RCC 7860 (cell line): ENCODE data around the gene PAQR7.
A peak's percentile ranks its signal among the peaks of the same experiment; 100 is the strongest.

Source experiments
- DNase-seq: peaks from one replicate; pipeline ENCODE4 v3.0.0-alpha.2; 2015; ENCODE audit warnings: low spot score
- FAIRE-seq: peaks from 2 replicates; lab custom pipeline; 2012; peaks lifted over from hg19 to GRCh38; lab: Jason Lieb, UNC

PAQR7 gene

GRCh38 chr1:25875856-25876692 is 566 bp upstream of the PAQR7 start:
- DNase-seq (no peak), FAIRE-seq (no peak)

- FAIRE-seq (no peak), DNase-seq (no peak)
Observed at GRCh38 chr1:25874635-25875153, 814 bp downstream of the PAQR7 start.

- FAIRE-seq: no peak
- no peak for DNase-seq
Observed at GRCh38 chr1:25874209-25874608, 1.3 kb downstream of the PAQR7 start.

GRCh38 chr1:25873120-25873519 is 2.4 kb downstream of the PAQR7 start:
- no peak for DNase-seq
- FAIRE-seq: no peak

- FAIRE-seq (no peak), DNase-seq (no peak)
Observed at GRCh38 chr1:25872713-25873112, 2.8 kb downstream of the PAQR7 start.

GRCh38 chr1:25871704-25872494 is 3.6 kb downstream of the PAQR7 start:
- DNase-seq (no peak), FAIRE-seq (no peak)

- FAIRE-seq: no peak
- DNase-seq: no peak
Observed at GRCh38 chr1:25871086-25871703, 4.3 kb downstream of the PAQR7 start.

- FAIRE-seq (no peak), DNase-seq (no peak)
Observed at GRCh38 chr1:25870614-25871013, 4.9 kb downstream of the PAQR7 start.

GRCh38 chr1:25869909-25870606 is 5.5 kb downstream of the PAQR7 start:
- DNase-seq (no peak), FAIRE-seq (no peak)

- FAIRE-seq: peak; percentile 20
- no peak for DNase-seq
Observed at GRCh38 chr1:25867210-25867991, 8.1 kb downstream of the PAQR7 start.

GRCh38 chr1:25866288-25866687 is 9.2 kb downstream of the PAQR7 start:
- no peak for DNase-seq

GRCh38 chr1:25864434-25864833 is 11.1 kb downstream of the PAQR7 start:
- FAIRE-seq: no peak
- no peak for DNase-seq

More at GRCh38 chr1:25866288-25866687, 9.2 kb downstream of the PAQR7 start:
- FAIRE-seq: no peak

GRCh38 chr1:25863486-25864262 is 11.8 kb downstream of the PAQR7 start:
- FAIRE-seq (no peak), DNase-seq (no peak)

- FAIRE-seq (no peak), DNase-seq (no peak)
Observed at GRCh38 chr1:25862785-25863485, 12.6 kb downstream of the PAQR7 start.

GRCh38 chr1:25861316-25862286 is 13.9 kb downstream of the PAQR7 start:
- DNase-seq: no peak
- FAIRE-seq: no peak

GRCh38 chr1:25858906-25859789 is 16.4 kb downstream of the PAQR7 start, which contains the start of gene AUNIP:
AUNIP (minus strand) TSS chr1:25859457; CDS start chr1:25859357, 100 bp downstream.
- DNase-seq: peak; percentile 76
- FAIRE-seq: no peak
